ENCODE results near the gene IL26.

DNA sequence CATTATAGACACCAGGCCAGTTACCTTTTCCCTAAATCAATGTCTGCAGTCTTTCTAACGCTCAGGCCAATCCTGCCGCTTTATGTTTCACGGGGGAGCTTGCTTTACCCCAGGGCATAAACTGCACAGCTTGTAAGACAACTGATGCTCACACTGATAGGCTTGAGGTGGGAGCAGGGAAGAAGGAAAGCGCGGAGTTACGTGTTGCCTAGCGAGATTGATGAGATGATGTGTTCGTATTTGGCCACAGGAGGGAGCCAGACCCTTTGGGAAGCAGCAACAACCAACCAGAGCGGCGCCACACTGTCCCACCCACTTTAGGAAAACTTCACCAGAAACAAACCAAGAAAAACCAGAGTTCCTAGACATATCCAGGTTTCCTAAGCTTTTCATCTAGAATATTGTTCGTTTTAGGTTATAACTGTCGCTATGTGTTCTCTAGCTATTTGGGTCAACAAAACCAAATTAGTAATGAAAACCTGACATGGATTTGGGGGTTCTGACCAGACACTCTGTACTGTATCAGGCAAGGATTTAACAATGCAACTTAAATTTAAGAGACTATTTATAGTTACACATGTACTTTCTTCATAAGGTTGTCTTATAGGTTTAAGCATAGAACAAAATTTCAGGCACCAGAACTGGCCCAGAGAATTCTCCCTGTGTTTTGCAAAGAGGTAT lies 2.4 kb downstream of the IL26 start:
- TF ChIP-seq POLR2A (IDR thresholded peaks at IDR 0.05) (no peak), EP300 (IDR thresholded peaks at IDR 0.05) (no peak)
- TF ChIP-seq, protein P1, sequence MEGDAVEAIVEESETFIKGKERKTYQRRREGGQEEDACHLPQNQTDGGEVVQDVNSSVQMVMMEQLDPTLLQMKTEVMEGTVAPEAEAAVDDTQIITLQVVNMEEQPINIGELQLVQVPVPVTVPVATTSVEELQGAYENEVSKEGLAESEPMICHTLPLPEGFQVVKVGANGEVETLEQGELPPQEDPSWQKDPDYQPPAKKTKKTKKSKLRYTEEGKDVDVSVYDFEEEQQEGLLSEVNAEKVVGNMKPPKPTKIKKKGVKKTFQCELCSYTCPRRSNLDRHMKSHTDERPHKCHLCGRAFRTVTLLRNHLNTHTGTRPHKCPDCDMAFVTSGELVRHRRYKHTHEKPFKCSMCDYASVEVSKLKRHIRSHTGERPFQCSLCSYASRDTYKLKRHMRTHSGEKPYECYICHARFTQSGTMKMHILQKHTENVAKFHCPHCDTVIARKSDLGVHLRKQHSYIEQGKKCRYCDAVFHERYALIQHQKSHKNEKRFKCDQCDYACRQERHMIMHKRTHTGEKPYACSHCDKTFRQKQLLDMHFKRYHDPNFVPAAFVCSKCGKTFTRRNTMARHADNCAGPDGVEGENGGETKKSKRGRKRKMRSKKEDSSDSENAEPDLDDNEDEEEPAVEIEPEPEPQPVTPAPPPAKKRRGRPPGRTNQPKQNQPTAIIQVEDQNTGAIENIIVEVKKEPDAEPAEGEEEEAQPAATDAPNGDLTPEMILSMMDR (IDR thresholded peaks at IDR 0.05): peak; percentile 79 to 84 (median 80)

Measured in sigmoid colon (tissue), 4 donors.